ENCODE measurements around the gene CARD14. TPM values are rescaled to one million over a fixed set of nuclear protein-coding genes. Genes with fewer than 3 reads are reported as not detected.

The CARD14 gene
- total RNA-seq, 1 experiment from 2014 or later, result not detected

- Mint-ChIP-seq H3K27ac (ENCODE audit: low read depth, unreplicated experiment) (peak overlapping the region; percentile 84), H3K27me3 (ENCODE audit: insufficient read depth, unreplicated experiment) (no peaks in the 10 kb centered on the region), H3K36me3 (ENCODE audit: insufficient read depth, unreplicated experiment) (peaks cover 17% of the 10 kb centered on the region), H3K4me1 (ENCODE audit: insufficient read depth, unreplicated experiment) (peaks cover 15% of the 10 kb centered on the region), H3K9me3 (ENCODE audit: unreplicated experiment) (no peaks in the 10 kb centered on the region), H3K4me3 (ENCODE audit: unreplicated experiment) (peak overlapping the region; percentile 94)
- intact Hi-C loops (cut with micrococcal nuclease), result no loop called here
- ChIA-PET CTCF (interaction anchor here (0.6 kb wide), 1 partner anchor 28 kb away, joined by 3 read pairs; no protein-coding TSS in a partner anchor), POLR2A (interaction anchor here (0.6 to 1.3 kb wide), 5 partner anchors 21 to 72 kb away, joined by 3 to 7 read pairs (median 3); partner anchors contain the start of gene EIF4A3)
- no TSS peak for BruUV-seq (replicated peaks)
- TF ChIP-seq, protein P1, sequence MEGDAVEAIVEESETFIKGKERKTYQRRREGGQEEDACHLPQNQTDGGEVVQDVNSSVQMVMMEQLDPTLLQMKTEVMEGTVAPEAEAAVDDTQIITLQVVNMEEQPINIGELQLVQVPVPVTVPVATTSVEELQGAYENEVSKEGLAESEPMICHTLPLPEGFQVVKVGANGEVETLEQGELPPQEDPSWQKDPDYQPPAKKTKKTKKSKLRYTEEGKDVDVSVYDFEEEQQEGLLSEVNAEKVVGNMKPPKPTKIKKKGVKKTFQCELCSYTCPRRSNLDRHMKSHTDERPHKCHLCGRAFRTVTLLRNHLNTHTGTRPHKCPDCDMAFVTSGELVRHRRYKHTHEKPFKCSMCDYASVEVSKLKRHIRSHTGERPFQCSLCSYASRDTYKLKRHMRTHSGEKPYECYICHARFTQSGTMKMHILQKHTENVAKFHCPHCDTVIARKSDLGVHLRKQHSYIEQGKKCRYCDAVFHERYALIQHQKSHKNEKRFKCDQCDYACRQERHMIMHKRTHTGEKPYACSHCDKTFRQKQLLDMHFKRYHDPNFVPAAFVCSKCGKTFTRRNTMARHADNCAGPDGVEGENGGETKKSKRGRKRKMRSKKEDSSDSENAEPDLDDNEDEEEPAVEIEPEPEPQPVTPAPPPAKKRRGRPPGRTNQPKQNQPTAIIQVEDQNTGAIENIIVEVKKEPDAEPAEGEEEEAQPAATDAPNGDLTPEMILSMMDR (IDR thresholded peaks at IDR 0.05; ENCODE audit: unreplicated experiment), result no peak
- peak; percentile 84 for DNase-seq (ENCODE audit: unreplicated experiment)
These were observed 49.4 kb downstream of the CARD14 start for GRCh38 chr17:80219013-80219762.

GRCh38 chr17:80219763-80220053, 49.9 kb downstream of the CARD14 start:
- Mint-ChIP-seq H3K9me3 (ENCODE audit: unreplicated experiment) (no peaks in the 10 kb centered on the region), H3K36me3 (ENCODE audit: insufficient read depth, unreplicated experiment) (peaks cover 17% of the 10 kb centered on the region), H3K27ac (ENCODE audit: low read depth, unreplicated experiment) (peak overlapping the region; percentile 84), H3K4me3 (ENCODE audit: unreplicated experiment) (peak overlapping the region; percentile 94), H3K27me3 (ENCODE audit: insufficient read depth, unreplicated experiment) (no peaks in the 10 kb centered on the region), H3K4me1 (ENCODE audit: insufficient read depth, unreplicated experiment) (peaks cover 16% of the 10 kb centered on the region)
- POLR2A ChIA-PET, result interaction anchor here (0.6 to 1.3 kb wide), 5 partner anchors 22 to 72 kb away, joined by 3 to 7 read pairs (median 3); partner anchors contain the start of gene EIF4A3
- BruUV-seq (replicated peaks), result no TSS peak
- DNase-seq (ENCODE audit: unreplicated experiment), result no peak
- TF ChIP-seq, protein P1 (IDR thresholded peaks at IDR 0.05; ENCODE audit: unreplicated experiment), result no peak
- intact Hi-C loops (cut with micrococcal nuclease), result no loop called here
- CTCF ChIA-PET, result interaction anchor here (0.6 kb wide), 1 partner anchor 29 kb away, joined by 3 read pairs; no protein-coding TSS in a partner anchor

DNA sequence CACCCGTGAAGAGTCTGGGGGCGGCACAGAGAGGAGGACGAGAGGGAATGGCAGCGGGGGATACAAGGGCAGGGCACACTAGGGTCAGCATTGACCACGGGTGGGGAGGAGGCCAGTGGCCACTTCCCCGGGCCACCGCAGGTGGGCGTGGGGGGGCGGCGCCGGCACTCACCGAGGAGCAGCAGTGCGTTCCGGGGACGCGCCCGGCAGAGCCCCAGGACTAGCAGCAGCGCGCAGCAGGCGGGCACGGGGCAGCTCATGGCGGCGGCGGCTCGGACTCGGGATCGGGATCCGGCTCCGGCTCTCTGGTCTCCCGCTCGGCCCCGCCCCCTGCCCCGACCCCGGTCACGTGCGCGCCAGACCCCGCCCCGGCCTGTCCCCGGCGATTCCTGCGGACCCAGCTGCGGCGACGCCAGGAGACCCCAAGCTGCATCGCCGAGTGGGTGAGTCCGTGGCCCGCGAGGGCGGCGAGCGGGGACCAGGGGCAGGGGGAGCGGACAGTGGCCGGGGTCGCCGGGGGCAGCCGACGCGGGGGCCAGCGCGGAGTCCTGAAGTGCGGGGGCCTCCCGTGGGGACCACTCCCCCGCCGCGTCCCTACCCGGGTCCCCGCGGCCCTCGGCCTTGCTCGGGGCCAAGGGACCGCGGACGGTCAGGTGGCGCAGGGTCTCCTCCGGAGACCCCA, 50.4 kb downstream of the CARD14 start, which contains the start of the genes SGSH and SLC26A11:
Gene SGSH (minus strand): TSS at position 280 of the 682 bp plus-strand sequence. CDS start 20 bp downstream, at position 260.
Gene SLC26A11 (plus strand): TSS at position 374 of the 682 bp plus-strand sequence. CDS start 1,134 bp downstream, outside the sequence.
- TF ChIP-seq, protein P1 (IDR thresholded peaks at IDR 0.05; ENCODE audit: unreplicated experiment), result no peak
- POLR2A ChIA-PET, result interaction anchor here (0.6 to 1.3 kb wide), 5 partner anchors 22 to 73 kb away, joined by 3 to 7 read pairs (median 3); partner anchors contain the start of gene EIF4A3
- DNase-seq (ENCODE audit: unreplicated experiment), result peak; percentile 61
- intact Hi-C loops (cut with micrococcal nuclease), result no loop called here
- Mint-ChIP-seq H3K36me3 (ENCODE audit: insufficient read depth, unreplicated experiment) (peaks cover 17% of the 10 kb centered on the region), H3K9me3 (ENCODE audit: unreplicated experiment) (no peaks in the 10 kb centered on the region), H3K27ac (ENCODE audit: low read depth, unreplicated experiment) (peak within 1 kb of the TSS; percentile 84), H3K27me3 (ENCODE audit: insufficient read depth, unreplicated experiment) (no peaks in the 10 kb centered on the region), H3K4me3 (ENCODE audit: unreplicated experiment) (peak within 1 kb of the TSS; percentile 94), H3K4me1 (ENCODE audit: insufficient read depth, unreplicated experiment) (peaks cover 16% of the 10 kb centered on the region)
- no TSS peak for BruUV-seq (replicated peaks)
- CTCF ChIA-PET, result no interaction called here

DNA sequence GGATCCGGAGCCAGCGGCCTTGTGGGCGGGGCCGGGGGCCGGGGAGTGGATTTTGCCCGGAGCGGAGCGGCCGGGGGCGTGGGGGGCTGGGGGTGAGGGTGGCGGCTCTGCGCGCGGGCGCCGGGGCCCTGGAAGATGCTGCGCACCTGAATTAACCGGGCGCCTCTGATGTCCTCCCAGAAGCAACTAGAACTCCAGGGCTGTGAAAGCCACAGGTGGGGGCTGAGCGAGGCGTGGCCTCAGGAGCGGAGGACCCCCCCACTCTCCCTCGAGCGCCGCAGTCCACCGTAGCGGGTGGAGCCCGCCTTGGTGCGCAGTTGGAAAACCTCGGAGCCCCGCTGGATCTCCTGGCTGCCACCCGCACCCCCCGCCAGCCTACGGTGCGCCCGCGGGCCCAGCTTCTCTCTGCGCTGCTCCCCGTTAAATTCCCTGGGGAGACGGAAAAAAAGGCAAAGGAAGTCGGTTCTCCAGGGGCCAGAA, 50.9 kb downstream of the CARD14 start:
- BruUV-seq (replicated peaks), result no TSS peak
- no peaks in the 10 kb centered on the region for H3K27me3 Mint-ChIP-seq (ENCODE audit: insufficient read depth, unreplicated experiment)
- peak overlapping the region; percentile 94 for H3K4me3 Mint-ChIP-seq (ENCODE audit: unreplicated experiment)
- ChIA-PET CTCF (no interaction called here), POLR2A (interaction anchor here (1.0 to 1.2 kb wide), 2 partner anchors 34 to 58 kb away, joined by 3 to 7 read pairs; no protein-coding TSS in a partner anchor)
- peaks cover 16% of the 10 kb centered on the region for H3K4me1 Mint-ChIP-seq (ENCODE audit: insufficient read depth, unreplicated experiment)
- TF ChIP-seq, protein P1 (IDR thresholded peaks at IDR 0.05; ENCODE audit: unreplicated experiment), result no peak
- intact Hi-C loops (cut with micrococcal nuclease), result no loop called here
- peaks cover 15% of the 10 kb centered on the region for H3K36me3 Mint-ChIP-seq (ENCODE audit: insufficient read depth, unreplicated experiment)
- H3K9me3 Mint-ChIP-seq (ENCODE audit: unreplicated experiment), result no peaks in the 10 kb centered on the region
- DNase-seq (ENCODE audit: unreplicated experiment), result no peak
- H3K27ac Mint-ChIP-seq (ENCODE audit: low read depth, unreplicated experiment), result no peak overlapping the region
